Stimulated activated CD4-positive, alpha-beta T cell treated with anti-CD3 and anti-CD28 coated beads, TNF-alpha, amount 100 ng/mL, for 4 hours (primary cell): Measurements from ENCODE around the gene ZSCAN10.
"Not testable (repeated sequence)": the region's sequence is repeated elsewhere in the genome, so short reads cannot be mapped to it uniquely, and the experiment has no call there.

Experiments used
- DNase-seq, 3 experiments: peaks; one replicate each; pipeline ENCODE4 v3.0.0-alpha.2; 2020; ENCODE audit warnings: low read depth in 3 of 3

ZSCAN10 gene

GRCh38 chr16:3085868-3086595 is 13.1 kb downstream of the ZSCAN10 start:
- no peak for DNase-seq

- no peak for DNase-seq
Observed at GRCh38 chr16:3084969-3085670, 14.0 kb downstream of the ZSCAN10 start.

GRCh38 chr16:3084491-3084890 is 14.6 kb downstream of the ZSCAN10 start:
- DNase-seq, result no peak

GRCh38 chr16:3083408-3083807 is 15.7 kb downstream of the ZSCAN10 start:
- not testable (repeated sequence) for DNase-seq

- DNase-seq, result not testable (repeated sequence)
Observed at GRCh38 chr16:3081957-3082356, 17.1 kb downstream of the ZSCAN10 start.

- DNase-seq, result no peak
Observed at GRCh38 chr16:3080024-3080423, 19.1 kb downstream of the ZSCAN10 start.

- no peak for DNase-seq
Observed at GRCh38 chr16:3076577-3076976, 22.5 kb downstream of the ZSCAN10 start.

- not testable (repeated sequence) for DNase-seq
Observed at GRCh38 chr16:3075946-3076345, 23.1 kb downstream of the ZSCAN10 start.

- no peak for DNase-seq
Observed at GRCh38 chr16:3075523-3075915, 23.6 kb downstream of the ZSCAN10 start.

GRCh38 chr16:3074860-3075522 is 24.1 kb downstream of the ZSCAN10 start:
- DNase-seq, result peak in 1 of 3 experiments; percentile 67

- no peak for DNase-seq
Observed at GRCh38 chr16:3073448-3073847, 25.6 kb downstream of the ZSCAN10 start.

- not testable (repeated sequence) for DNase-seq
Observed at GRCh38 chr16:3072576-3073263, 26.4 kb downstream of the ZSCAN10 start.

- DNase-seq, result not testable (repeated sequence)
Observed at GRCh38 chr16:3072148-3072547, 26.9 kb downstream of the ZSCAN10 start.

- no peak for DNase-seq
Observed at GRCh38 chr16:3071655-3072054, 27.4 kb downstream of the ZSCAN10 start.

- no peak for DNase-seq
Observed at GRCh38 chr16:3070608-3071111, 28.4 kb downstream of the ZSCAN10 start.

GRCh38 chr16:3069146-3069545 is 29.9 kb downstream of the ZSCAN10 start:
- DNase-seq, result not testable (repeated sequence)

GRCh38 chr16:3068487-3068886 is 30.6 kb downstream of the ZSCAN10 start:
- no peak for DNase-seq

GRCh38 chr16:3066440-3066748 is 32.7 kb downstream of the ZSCAN10 start:
- DNase-seq, result no peak

- no peak for DNase-seq
Observed at GRCh38 chr16:3065742-3066439, 33.2 kb downstream of the ZSCAN10 start.

GRCh38 chr16:3065069-3065741 is 33.9 kb downstream of the ZSCAN10 start, which contains the start of gene IL32:
Gene IL32 (plus strand): TSS chr16:3065640. CDS start chr16:3065812, 172 bp downstream.
- peak in 2 of 3 experiments; percentile 54 to 66 for DNase-seq
